Measurements from ENCODE around the gene GSTM1. TPM values are rescaled to one million over a fixed set of nuclear protein-coding genes. Genes with fewer than 3 reads are reported as not detected.

Gene GSTM1
- total and polyA plus RNA-seq, 2 donors (not counting 3 experiments of a cell fraction or from before 2014, with no cell fraction given) = 35.5 TPM; not detected in 1

Other genes with a start within 250 kb of the GSTM1 start
- not detected in 2 replicates for gene SYPL2, start 221.3 kb upstream of the GSTM1 start, total RNA-seq
- gene SYPL2, start 221.3 kb upstream of the GSTM1 start, polyA plus RNA-seq = 0.02 TPM in 1 of 2 replicates, not detected in the other
- 3.8 and 4.4 TPM in 2 replicates for gene ATXN7L2, start 203.9 kb upstream of the GSTM1 start, total RNA-seq
- gene ATXN7L2, start 203.9 kb upstream of the GSTM1 start, polyA plus RNA-seq = 4.9 and 5.7 TPM in 2 replicates
- 6.9 and 7.3 TPM in 2 replicates for gene CYB561D1, start 193.7 kb upstream of the GSTM1 start, total RNA-seq
- gene CYB561D1, start 193.7 kb upstream of the GSTM1 start, polyA plus RNA-seq = 7.2 and 9.2 TPM in 2 replicates
- gene AMIGO1, start 178.1 kb upstream of the GSTM1 start, total RNA-seq = 0.78 and 0.88 TPM in 2 replicates
- gene AMIGO1, start 178.1 kb upstream of the GSTM1 start, polyA plus RNA-seq = 0.67 and 0.80 TPM in 2 replicates
- not detected in 2 replicates for gene GPR61, start 147.9 kb upstream of the GSTM1 start, total RNA-seq
- not detected in 2 replicates for gene GPR61, start 147.9 kb upstream of the GSTM1 start, polyA plus RNA-seq
- gene GNAI3, start 139.2 kb upstream of the GSTM1 start, total RNA-seq = 12.9 and 14.0 TPM in 2 replicates
- gene GNAI3, start 139.2 kb upstream of the GSTM1 start, polyA plus RNA-seq = 3.7 and 5.0 TPM in 2 replicates
- gene GNAT2, start 68.2 kb upstream of the GSTM1 start, total RNA-seq = 0.30 TPM in 1 of 2 replicates, not detected in the other
- 0.08 TPM in 1 of 2 replicates, not detected in the other for gene GNAT2, start 68.2 kb upstream of the GSTM1 start, polyA plus RNA-seq
- 69.4 and 82.7 TPM in 2 replicates for gene AMPD2, start 68.0 kb upstream of the GSTM1 start, total RNA-seq
- gene AMPD2, start 68.0 kb upstream of the GSTM1 start, polyA plus RNA-seq = 66.5 and 69.4 TPM in 2 replicates
- 5.5 and 9.5 TPM in 2 replicates for gene GSTM4, start 31.7 kb upstream of the GSTM1 start, total RNA-seq
- 11.6 and 12.4 TPM in 2 replicates for gene GSTM4, start 31.7 kb upstream of the GSTM1 start, polyA plus RNA-seq
- 12.0 and 21.5 TPM in 2 replicates for gene GSTM2, start 19.8 kb upstream of the GSTM1 start, total RNA-seq
- gene GSTM2, start 19.8 kb upstream of the GSTM1 start, polyA plus RNA-seq = 23.6 and 27.1 TPM in 2 replicates
- 0.51 and 1.6 TPM in 2 replicates for gene GSTM5, start 24.4 kb downstream of the GSTM1 start, total RNA-seq
- gene GSTM5, start 24.4 kb downstream of the GSTM1 start, polyA plus RNA-seq = 0.21 and 0.25 TPM in 2 replicates
- gene GSTM3, start 53.2 kb downstream of the GSTM1 start, total RNA-seq = 18.5 and 27.9 TPM in 2 replicates
- gene GSTM3, start 53.2 kb downstream of the GSTM1 start, polyA plus RNA-seq = 48.3 and 52.0 TPM in 2 replicates
- not detected in 2 replicates for gene EPS8L3, start 76.1 kb downstream of the GSTM1 start, total RNA-seq
- gene EPS8L3, start 76.1 kb downstream of the GSTM1 start, polyA plus RNA-seq = not detected in 2 replicates
- gene CSF1, start 223.0 kb downstream of the GSTM1 start, total RNA-seq = 22.7 and 28.9 TPM in 2 replicates
- 23.3 and 24.5 TPM in 2 replicates for gene CSF1, start 223.0 kb downstream of the GSTM1 start, polyA plus RNA-seq

Data from endothelial cell of umbilical vein (primary cell).